Chondrocyte (in vitro differentiated cells): ENCODE data around the gene SPO11. TPM values are rescaled to one million over a fixed set of nuclear protein-coding genes. Genes with fewer than 3 reads are reported as not detected.
"Not testable (repeated sequence)": the region's sequence is repeated elsewhere in the genome, so short reads cannot be mapped to it uniquely, and the experiment has no call there.

Source experiments
- DNase-seq: peaks from one replicate; pipeline ENCODE4 v3.0.0; 2021; ENCODE audit warnings: mixed read lengths, low spot score
- H3K27ac Mint-ChIP-seq: one replicate; pipeline ENCODE4 v1.8.0; 2021; ENCODE audit warnings: mild to moderate bottlenecking, moderate library complexity, mixed read lengths; ENCODE audit not compliant: unreplicated experiment
- H3K27me3 Mint-ChIP-seq: 2 replicates; pipeline ENCODE4 v1.8.0; 2021; ENCODE audit warnings: low read depth, mixed read lengths
- H3K36me3 Mint-ChIP-seq: 2 replicates; pipeline ENCODE4 v1.8.0; 2021; ENCODE audit warnings: low read depth, mixed read lengths
- H3K4me1 Mint-ChIP-seq: 2 replicates; pipeline ENCODE4 v1.8.0; 2021; ENCODE audit warnings: low read depth, mild to moderate bottlenecking, mixed read lengths
- H3K4me3 Mint-ChIP-seq: one replicate; pipeline ENCODE4 v1.8.0; 2021; ENCODE audit warnings: mild to moderate bottlenecking, moderate library complexity, mixed read lengths; ENCODE audit not compliant: unreplicated experiment
- H3K9me3 Mint-ChIP-seq: 2 replicates; pipeline ENCODE4 v1.8.0; 2021; ENCODE audit warnings: low read depth, mixed read lengths
- total RNA-seq: library from RNA; stranded (reverse); gene quantifications from 3 replicates; pipeline ENCODE4 v1.2.1, GENCODE V29; 2021
- TF ChIP-seq, protein P1 (sequence below): fragments of 200-600 bp; sonication (generic); IDR thresholded peaks from 2 replicates; pipeline ENCODE4 v1.5.0; 2021; ENCODE audit warnings: antibody characterized with exemption, mild to moderate bottlenecking, moderate library complexity

Gene SPO11
- total RNA-seq, 1 donor from 2014 or later: not detected

DNA sequence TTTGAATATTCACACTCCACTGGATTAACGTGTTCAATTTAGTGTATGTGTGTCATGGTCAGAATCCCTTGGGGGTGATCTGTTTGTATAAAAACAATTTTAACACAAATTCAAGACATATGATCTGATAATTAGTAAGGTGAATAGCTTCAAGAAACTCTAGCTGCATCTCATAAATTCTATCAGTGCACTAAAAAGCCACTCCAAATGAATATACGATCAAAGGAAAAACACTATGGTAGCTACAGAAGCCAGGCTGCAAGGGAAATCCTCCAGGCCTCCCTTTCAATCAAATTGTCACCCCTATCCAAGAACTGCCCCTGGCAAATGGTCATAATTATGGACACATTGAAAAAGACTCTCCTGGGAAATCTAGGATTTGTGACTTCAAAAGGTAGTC, 12.1 kb downstream of the SPO11 start:
- Mint-ChIP-seq H3K27ac (no peak overlapping the region), H3K27me3 (peaks cover 7% of the 10 kb centered on the region)
- TF ChIP-seq, protein P1, sequence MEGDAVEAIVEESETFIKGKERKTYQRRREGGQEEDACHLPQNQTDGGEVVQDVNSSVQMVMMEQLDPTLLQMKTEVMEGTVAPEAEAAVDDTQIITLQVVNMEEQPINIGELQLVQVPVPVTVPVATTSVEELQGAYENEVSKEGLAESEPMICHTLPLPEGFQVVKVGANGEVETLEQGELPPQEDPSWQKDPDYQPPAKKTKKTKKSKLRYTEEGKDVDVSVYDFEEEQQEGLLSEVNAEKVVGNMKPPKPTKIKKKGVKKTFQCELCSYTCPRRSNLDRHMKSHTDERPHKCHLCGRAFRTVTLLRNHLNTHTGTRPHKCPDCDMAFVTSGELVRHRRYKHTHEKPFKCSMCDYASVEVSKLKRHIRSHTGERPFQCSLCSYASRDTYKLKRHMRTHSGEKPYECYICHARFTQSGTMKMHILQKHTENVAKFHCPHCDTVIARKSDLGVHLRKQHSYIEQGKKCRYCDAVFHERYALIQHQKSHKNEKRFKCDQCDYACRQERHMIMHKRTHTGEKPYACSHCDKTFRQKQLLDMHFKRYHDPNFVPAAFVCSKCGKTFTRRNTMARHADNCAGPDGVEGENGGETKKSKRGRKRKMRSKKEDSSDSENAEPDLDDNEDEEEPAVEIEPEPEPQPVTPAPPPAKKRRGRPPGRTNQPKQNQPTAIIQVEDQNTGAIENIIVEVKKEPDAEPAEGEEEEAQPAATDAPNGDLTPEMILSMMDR: no peak

DNA sequence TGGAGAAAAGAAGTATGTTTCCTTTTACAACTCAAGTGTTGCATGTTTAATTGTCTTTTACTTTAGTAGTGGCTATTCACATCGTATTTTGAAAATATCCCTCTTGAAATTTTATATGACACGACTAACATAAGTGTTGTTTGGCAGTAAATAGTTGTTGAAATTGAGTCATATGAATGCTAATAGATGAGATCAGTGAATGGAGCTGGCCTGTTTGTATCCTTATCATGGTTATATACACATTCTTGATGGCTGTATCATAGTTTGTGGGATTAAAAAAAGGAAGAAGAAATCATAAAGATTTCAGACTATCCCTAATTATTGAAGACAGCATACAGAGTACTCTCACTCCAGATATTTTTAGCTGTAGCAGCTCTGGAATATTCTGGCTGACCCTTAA, 13.2 kb downstream of the SPO11 start:
- Mint-ChIP-seq H3K27ac (no peak overlapping the region), H3K9me3 (no peaks in the 10 kb centered on the region), H3K4me3 (no peak overlapping the region), H3K27me3 (peaks cover 6% of the 10 kb centered on the region), H3K36me3 (no peaks in the 10 kb centered on the region), H3K4me1 (no peaks in the 10 kb centered on the region)
- DNase-seq: no peak
- TF ChIP-seq, protein P1: no peak

More for the DNA sequence above, 12.1 kb downstream of the SPO11 start:
- H3K9me3 Mint-ChIP-seq: no peaks in the 10 kb centered on the region
- DNase-seq: no peak
- no peaks in the 10 kb centered on the region for H3K36me3 Mint-ChIP-seq
- no peak overlapping the region for H3K4me3 Mint-ChIP-seq
- H3K4me1 Mint-ChIP-seq: no peaks in the 10 kb centered on the region

DNA sequence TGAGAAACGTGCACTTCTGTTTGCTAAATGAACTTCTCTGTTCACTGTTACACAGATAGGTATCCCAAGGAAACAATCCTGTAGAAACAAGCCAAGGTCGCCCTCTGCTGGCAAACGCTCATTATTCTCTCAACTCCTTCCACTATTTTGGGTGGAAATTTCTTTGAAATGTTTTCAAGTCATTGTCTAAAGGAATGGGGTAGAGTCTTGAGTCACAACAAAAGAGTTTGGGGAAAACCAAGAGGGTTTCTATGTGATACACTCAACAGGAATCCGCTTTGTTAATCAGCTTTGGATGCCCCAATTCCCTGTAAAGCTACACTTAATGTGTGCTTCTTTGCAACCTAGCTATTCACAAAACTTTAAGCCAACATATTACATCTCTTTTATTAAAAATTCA, 16.9 kb downstream of the SPO11 start:
- no peaks in the 10 kb centered on the region for H3K9me3 Mint-ChIP-seq
- TF ChIP-seq, protein P1: peak; percentile 95
- no peak for DNase-seq

DNA sequence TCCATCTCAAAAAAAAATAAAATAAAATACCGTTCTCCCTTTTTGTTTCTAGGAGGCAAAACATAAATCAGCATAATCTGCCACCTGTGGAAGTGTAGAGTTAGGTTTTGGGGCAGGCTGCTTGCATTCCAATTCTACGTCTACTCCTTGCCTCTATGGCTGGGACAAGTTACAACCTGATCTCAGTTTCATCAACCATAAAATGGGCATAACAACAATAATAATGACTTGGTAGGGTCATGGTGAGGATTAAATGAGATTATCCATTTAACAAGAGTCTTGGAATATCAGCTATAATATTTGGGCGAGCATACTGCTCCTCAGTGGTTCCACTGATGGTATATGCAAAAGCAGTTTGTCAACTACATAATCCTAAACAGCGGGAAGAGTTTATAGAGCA, 17.8 kb downstream of the SPO11 start:
- no peak for DNase-seq
- H3K36me3 Mint-ChIP-seq: no peaks in the 10 kb centered on the region
- no peak overlapping the region for H3K4me3 Mint-ChIP-seq
- H3K27ac Mint-ChIP-seq: no peak overlapping the region
- TF ChIP-seq, protein P1: no peak
- H3K27me3 Mint-ChIP-seq: peaks cover 3% of the 10 kb centered on the region
- no peaks in the 10 kb centered on the region for H3K9me3 Mint-ChIP-seq
- peaks cover 9% of the 10 kb centered on the region for H3K4me1 Mint-ChIP-seq

More for the DNA sequence above, 16.9 kb downstream of the SPO11 start:
- no peaks in the 10 kb centered on the region for H3K36me3 Mint-ChIP-seq
- no peaks in the 10 kb centered on the region for H3K4me1 Mint-ChIP-seq
- H3K27ac Mint-ChIP-seq: no peak overlapping the region
- H3K4me3 Mint-ChIP-seq: no peak overlapping the region
- peaks cover 3% of the 10 kb centered on the region for H3K27me3 Mint-ChIP-seq

DNA sequence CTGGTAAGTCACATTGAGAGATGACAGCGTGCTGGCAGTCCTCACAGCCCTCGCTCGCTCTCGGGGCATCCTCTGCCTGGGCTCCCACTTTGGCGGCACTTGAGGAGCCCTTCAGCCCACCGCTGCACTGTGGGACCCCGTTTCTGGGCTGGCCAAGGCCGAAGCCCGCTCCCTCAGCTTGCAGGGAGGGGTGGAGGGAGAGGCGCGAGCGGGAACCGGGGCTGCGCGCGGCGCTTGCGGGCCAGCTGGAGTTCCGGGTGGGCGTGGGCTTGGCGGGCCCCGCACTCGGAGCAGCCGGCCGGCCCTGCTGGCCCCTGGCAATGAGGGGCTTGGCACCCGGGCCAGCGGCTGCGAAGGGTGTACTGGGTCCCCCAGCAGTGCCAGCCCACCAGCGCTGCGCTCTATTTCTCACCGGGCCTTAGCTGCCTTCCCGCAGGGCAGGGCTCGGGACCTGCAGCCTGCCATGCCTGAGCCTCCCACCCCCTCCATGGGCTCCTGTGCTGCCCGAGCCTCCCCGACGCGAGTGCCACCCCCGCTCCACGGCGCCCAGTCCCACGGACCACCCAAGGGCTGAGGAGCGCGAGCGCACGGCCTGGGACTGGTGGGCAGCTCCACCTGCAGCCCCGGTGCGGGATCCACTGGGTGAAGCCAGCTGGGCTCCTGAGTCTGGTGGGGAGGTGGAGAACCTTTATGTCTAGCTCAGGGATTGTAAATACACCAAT, 18.8 kb downstream of the SPO11 start:
- not testable (repeated sequence) for H3K9me3 Mint-ChIP-seq, H3K27me3 Mint-ChIP-seq, H3K4me3 Mint-ChIP-seq, DNase-seq, H3K27ac Mint-ChIP-seq, H3K36me3 Mint-ChIP-seq
- H3K4me1 Mint-ChIP-seq: peaks cover 17% of the 10 kb centered on the region

DNA sequence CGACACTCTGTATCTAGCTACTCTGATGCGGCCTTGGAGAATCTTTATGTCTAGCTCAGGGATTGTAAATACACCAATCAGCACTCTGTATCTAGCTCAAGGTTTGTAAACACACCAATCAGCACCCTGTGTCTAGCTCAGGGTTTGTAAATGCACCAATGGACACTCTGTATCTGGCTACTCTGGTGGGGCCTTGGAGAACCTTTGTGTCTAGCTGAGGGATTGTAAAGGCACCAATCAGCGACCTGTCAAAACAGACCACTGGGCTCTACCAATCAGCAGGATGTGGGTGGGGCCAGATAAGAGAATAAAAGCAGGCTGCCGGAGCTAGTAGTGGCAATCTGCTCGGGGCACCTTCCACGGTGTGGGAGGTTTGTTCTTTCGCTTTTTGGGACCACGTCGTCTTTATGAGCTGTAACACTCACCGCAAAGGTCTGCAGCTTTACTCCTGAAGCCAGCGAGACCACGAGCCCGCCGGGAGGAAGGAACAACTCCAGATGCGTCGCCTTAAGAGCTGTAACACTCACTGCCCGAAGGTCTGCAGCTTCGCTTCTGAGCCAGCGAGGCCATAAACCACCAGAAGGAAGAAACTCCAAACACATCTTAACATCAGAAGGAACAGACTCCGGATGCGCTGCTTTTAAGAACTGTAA, 19.4 kb downstream of the SPO11 start:
- not testable (repeated sequence) for H3K36me3 Mint-ChIP-seq, H3K27me3 Mint-ChIP-seq, H3K27ac Mint-ChIP-seq, DNase-seq, H3K9me3 Mint-ChIP-seq, H3K4me3 Mint-ChIP-seq
- H3K4me1 Mint-ChIP-seq: peaks cover 20% of the 10 kb centered on the region
